Astrocyte (in vitro differentiated cells and primary cell): Measurements from ENCODE around the gene ZBTB16. TPM values are rescaled to one million over a fixed set of nuclear protein-coding genes. Genes with fewer than 3 reads are reported as not detected.

Experiments
- DNase-seq: peaks from one replicate; pipeline ENCODE4 v3.0.0-alpha.2; 2010; ENCODE audit warnings: low read depth
- FAIRE-seq: peaks from 2 replicates; lab custom pipeline; 2011; peaks lifted over from hg19 to GRCh38; lab: Jason Lieb, UNC
- H2AFZ ChIP-seq: 2 replicates; pipeline ENCODE4 v1.6.0; 2012; ENCODE audit warnings: low read depth, low read length, inconsistent platforms
- H3K27ac ChIP-seq: 2 replicates; pipeline ENCODE4 v1.5.1; 2011; ENCODE audit warnings: low read depth, low read length, inconsistent platforms
- H3K27me3 ChIP-seq: 2 replicates; pipeline ENCODE4 v1.6.0; 2011; ENCODE audit warnings: low read length, inconsistent platforms; ENCODE audit not compliant: insufficient read depth
- H3K36me3 ChIP-seq: 2 replicates; pipeline ENCODE4 v1.5.1; 2011; ENCODE audit warnings: low read length, inconsistent platforms; ENCODE audit not compliant: insufficient read depth
- H3K4me1 ChIP-seq: 2 replicates; pipeline ENCODE4 v1.5.1; 2011; ENCODE audit warnings: low read length, inconsistent platforms; ENCODE audit not compliant: insufficient read depth
- H3K4me2 ChIP-seq: 2 replicates; pipeline ENCODE4 v1.6.0; 2012; ENCODE audit warnings: low read length, inconsistent platforms
- H3K4me3 ChIP-seq: 2 replicates; pipeline ENCODE4 v1.5.1; 2011; ENCODE audit warnings: low read depth, mild to moderate bottlenecking, low read length, inconsistent platforms; ENCODE audit not compliant: insufficient read depth
- H3K79me2 ChIP-seq: 2 replicates; pipeline ENCODE4 v1.6.0; 2012; ENCODE audit warnings: mild to moderate bottlenecking, low read length, inconsistent platforms; ENCODE audit not compliant: insufficient read depth
- H3K9ac ChIP-seq: 2 replicates; pipeline ENCODE4 v1.6.0; 2012; ENCODE audit warnings: mild to moderate bottlenecking, low read length, inconsistent platforms
- H3K9me3 ChIP-seq: 2 replicates; pipeline ENCODE4 v1.5.1; 2012; ENCODE audit warnings: low read depth, mild to moderate bottlenecking, low read length, inconsistent platforms; ENCODE audit not compliant: insufficient read depth
- H4K20me1 ChIP-seq: 2 replicates; pipeline ENCODE4 v1.6.0; 2012; ENCODE audit warnings: low read length, inconsistent platforms; ENCODE audit not compliant: insufficient read depth
- H3K27ac Mint-ChIP-seq: one replicate; pipeline ENCODE4 v1.8.0; 2021; ENCODE audit warnings: mild to moderate bottlenecking, mixed read lengths; ENCODE audit not compliant: unreplicated experiment
- H3K27me3 Mint-ChIP-seq: one replicate; pipeline ENCODE4 v1.8.0; 2021; ENCODE audit warnings: low read depth, mixed read lengths; ENCODE audit not compliant: unreplicated experiment
- H3K36me3 Mint-ChIP-seq: one replicate; pipeline ENCODE4 v1.8.0; 2021; ENCODE audit warnings: low read depth, mixed read lengths; ENCODE audit not compliant: unreplicated experiment
- H3K4me1 Mint-ChIP-seq: one replicate; pipeline ENCODE4 v1.8.0; 2021; ENCODE audit warnings: low read depth, mixed read lengths; ENCODE audit not compliant: unreplicated experiment
- H3K4me3 Mint-ChIP-seq: one replicate; pipeline ENCODE4 v1.8.0; 2021; ENCODE audit warnings: mild to moderate bottlenecking, moderate library complexity, mixed read lengths; ENCODE audit not compliant: unreplicated experiment
- H3K9me3 Mint-ChIP-seq: one replicate; pipeline ENCODE4 v1.8.0; 2021; ENCODE audit warnings: mild to moderate bottlenecking, mixed read lengths; ENCODE audit not compliant: unreplicated experiment
- CTCF ChIP-seq: IDR thresholded peaks from 2 replicates; pipeline ENCODE4 v1.5.1; 2011; ENCODE audit warnings: low read depth, mild to moderate bottlenecking, inconsistent platforms, low read length, moderate library complexity; ENCODE audit not compliant: insufficient read depth
- EZH2 ChIP-seq: IDR thresholded peaks from 2 replicates; pipeline ENCODE4 v1.6.1; 2012; ENCODE audit warnings: mild to moderate bottlenecking, low read length, inconsistent platforms; ENCODE audit not compliant: insufficient read depth
- total RNA-seq: library from RNA; stranded (reverse); gene quantifications from 2 replicates; pipeline ENCODE4 v1.2.1, GENCODE V29; 2021

The ZBTB16 gene
- total RNA-seq, 1 donor from 2014 or later: 0.50 TPM

DNA sequence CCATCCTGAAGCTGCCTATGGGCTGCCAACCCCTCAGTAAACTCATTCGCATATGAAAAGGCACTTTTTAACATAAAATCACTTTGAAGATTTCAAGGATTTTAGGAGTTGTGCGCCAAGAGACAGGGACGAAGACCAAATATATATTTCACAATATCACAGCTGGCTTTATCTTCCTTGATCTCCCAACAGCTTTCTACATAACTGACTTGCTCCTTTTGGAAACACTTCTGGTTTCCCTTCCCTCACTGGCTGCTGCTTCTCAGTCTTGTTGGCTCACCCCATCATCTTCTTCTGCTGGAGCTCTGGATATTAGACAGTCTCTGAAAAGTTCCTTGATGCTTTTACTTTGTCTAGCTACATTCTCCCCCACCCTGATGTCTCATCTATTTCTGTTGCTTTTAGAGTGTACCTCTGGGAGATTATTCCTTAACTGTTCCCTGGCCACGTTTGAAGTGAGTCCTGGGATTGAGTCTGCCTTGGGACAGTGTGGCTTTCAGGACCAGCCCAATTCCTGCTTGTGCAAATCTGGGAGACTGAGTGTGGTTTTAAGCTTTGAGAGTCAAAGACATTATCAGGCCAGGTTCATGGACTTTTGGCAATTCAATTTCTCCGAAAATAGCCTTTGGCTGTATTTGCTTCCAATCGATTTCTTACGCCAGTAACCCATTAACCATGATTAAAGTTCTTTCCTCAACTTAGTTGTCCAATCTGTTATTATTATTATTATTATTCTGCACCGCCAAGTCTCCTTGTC lies 205.8 kb downstream of the ZBTB16 start:
- no peaks in the 10 kb centered on the region for H3K4me1 ChIP-seq
- FAIRE-seq: no peak

GRCh38 chr11:114269498-114269897 lies 210.0 kb downstream of the ZBTB16 start:
- Mint-ChIP-seq H3K4me3 (no peak overlapping the region), H3K27ac (no peak overlapping the region)
- no peak for DNase-seq

More for the DNA sequence above, 205.8 kb downstream of the ZBTB16 start:
- Histone ChIP-seq H2AFZ (no peak overlapping the region), H4K20me1 (peaks cover 4% of the 10 kb centered on the region), H3K9me3 (no peaks in the 10 kb centered on the region), H3K27me3 (peaks cover 35% of the 10 kb centered on the region), H3K9ac (no peak overlapping the region), H3K27ac (no peak overlapping the region), H3K4me3 (no peak overlapping the region), H3K79me2 (no peaks in the 10 kb centered on the region), H3K36me3 (no peaks in the 10 kb centered on the region), H3K4me2 (no peak overlapping the region)
- no peaks in the 10 kb centered on the region for H3K36me3 Mint-ChIP-seq
- H3K27me3 Mint-ChIP-seq: peaks cover 7% of the 10 kb centered on the region
- no peaks in the 10 kb centered on the region for H3K4me1 Mint-ChIP-seq
- no peaks in the 10 kb centered on the region for H3K9me3 Mint-ChIP-seq
- TF ChIP-seq CTCF (no peak), EZH2 (no peak)
- DNase-seq: no peak
- no peak overlapping the region for H3K27ac Mint-ChIP-seq
- H3K4me3 Mint-ChIP-seq: no peak overlapping the region

More at GRCh38 chr11:114269498-114269897, 210.0 kb downstream of the ZBTB16 start:
- FAIRE-seq: no peak
- Histone ChIP-seq H3K4me3 (no peak overlapping the region), H3K9me3 (no peaks in the 10 kb centered on the region), H3K36me3 (no peaks in the 10 kb centered on the region), H3K9ac (no peak overlapping the region), H3K4me2 (no peak overlapping the region), H3K27ac (no peak overlapping the region), H3K79me2 (no peaks in the 10 kb centered on the region), H3K27me3 (peaks cover 33% of the 10 kb centered on the region), H2AFZ (no peak overlapping the region), H3K4me1 (no peaks in the 10 kb centered on the region), H4K20me1 (no peaks in the 10 kb centered on the region)
- TF ChIP-seq EZH2 (no peak), CTCF (no peak)
- Mint-ChIP-seq H3K36me3 (no peaks in the 10 kb centered on the region), H3K4me1 (no peaks in the 10 kb centered on the region), H3K9me3 (peaks cover 4% of the 10 kb centered on the region), H3K27me3 (peaks cover 17% of the 10 kb centered on the region)
